HG03095 (cell line): Measurements from ENCODE around the gene SPON1.
"Not testable (repeated sequence)": the region's sequence is repeated elsewhere in the genome, so short reads cannot be mapped to it uniquely, and the experiment has no call there.

Experiments
- ATAC-seq: cut with Tn5 transposase; IDR thresholded peaks from one replicate; pipeline ENCODE4 v1.9.1; 2021; ENCODE audit warnings: moderate library complexity; ENCODE audit not compliant: unreplicated experiment

SPON1 gene

GRCh38 chr11:13962562-13963168 lies at the start of gene SPON1:
TSS of gene SPON1 (plus strand) at chr11:13962723. CDS start at chr11:13962905, 182 bp downstream.
- no peak for ATAC-seq

GRCh38 chr11:13917264-13917663 lies 45.3 kb upstream of the SPON1 start:
- no peak for ATAC-seq

- no peak for ATAC-seq
These were observed 44.6 kb upstream of the SPON1 start for GRCh38 chr11:13917904-13918303.

GRCh38 chr11:13920756-13921155 lies 41.8 kb upstream of the SPON1 start:
- ATAC-seq: no peak

GRCh38 chr11:13921545-13921944 lies 41.0 kb upstream of the SPON1 start:
- no peak for ATAC-seq

- ATAC-seq: no peak
These were observed 39.3 kb upstream of the SPON1 start for GRCh38 chr11:13923182-13923581.

GRCh38 chr11:13923716-13924650 lies 38.5 kb upstream of the SPON1 start:
- no peak for ATAC-seq

GRCh38 chr11:13924801-13925327 lies 37.7 kb upstream of the SPON1 start:
- ATAC-seq: no peak

- ATAC-seq: not testable (repeated sequence)
These were observed 36.2 kb upstream of the SPON1 start for GRCh38 chr11:13926366-13926765.

- no peak for ATAC-seq
These were observed 35.5 kb upstream of the SPON1 start for GRCh38 chr11:13926981-13927380.

- no peak for ATAC-seq
These were observed 35.0 kb upstream of the SPON1 start for GRCh38 chr11:13927481-13927880.

- no peak for ATAC-seq
These were observed 33.8 kb upstream of the SPON1 start for GRCh38 chr11:13928566-13929251.

GRCh38 chr11:13929395-13929891 lies 33.1 kb upstream of the SPON1 start:
- no peak for ATAC-seq

- ATAC-seq: no peak
These were observed 31.2 kb upstream of the SPON1 start for GRCh38 chr11:13931356-13931755.

- not testable (repeated sequence) for ATAC-seq
These were observed 25.4 kb upstream of the SPON1 start for GRCh38 chr11:13937154-13937553.

- ATAC-seq: not testable (repeated sequence)
These were observed 23.7 kb upstream of the SPON1 start for GRCh38 chr11:13938829-13939228.

GRCh38 chr11:13939961-13940906 lies 22.3 kb upstream of the SPON1 start:
- no peak for ATAC-seq

GRCh38 chr11:13940907-13941256 lies 21.6 kb upstream of the SPON1 start:
- ATAC-seq: no peak

- ATAC-seq: no peak
These were observed 20.7 kb upstream of the SPON1 start for GRCh38 chr11:13941775-13942174.

- no peak for ATAC-seq
These were observed 20.1 kb upstream of the SPON1 start for GRCh38 chr11:13942378-13942777.
